Skeletal muscle cell (primary cell): Measurements from ENCODE around the gene NLE1.
"Not testable (repeated sequence)": the region's sequence is repeated elsewhere in the genome, so short reads cannot be mapped to it uniquely, and the experiment has no call there.

Experiments used
- DNase-seq: peaks from one replicate; pipeline ENCODE4 v3.0.0-alpha.2; 2010; ENCODE audit warnings: low read depth
- H3K4me3 ChIP-seq: 2 replicates; pipeline ENCODE4 v1.5.1; 2011; ENCODE audit warnings: low read depth, mild to moderate bottlenecking, control low read depth, low read length, moderate library complexity

Gene NLE1

DNA sequence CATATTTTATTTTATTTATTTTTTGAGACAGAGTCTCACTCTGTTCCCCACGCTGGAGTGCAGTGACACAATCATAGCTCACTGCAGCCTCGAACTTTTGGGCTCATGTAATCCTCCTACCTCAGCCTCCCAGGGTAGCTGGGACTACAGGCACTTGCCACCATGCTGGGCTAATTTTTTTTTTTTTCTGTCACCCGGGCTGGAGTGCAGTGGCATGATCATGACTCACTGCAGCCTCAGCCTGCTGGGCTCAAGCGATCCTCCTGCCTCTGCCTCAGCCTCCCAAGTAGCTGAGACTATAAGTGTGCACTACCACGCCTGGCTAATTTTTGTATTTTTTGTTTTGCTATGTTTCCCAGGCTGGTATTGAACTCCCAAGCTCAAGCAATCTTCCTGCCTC lies 22.6 kb upstream of the NLE1 start:
- no peak overlapping the region for H3K4me3 ChIP-seq
- DNase-seq = no peak

DNA sequence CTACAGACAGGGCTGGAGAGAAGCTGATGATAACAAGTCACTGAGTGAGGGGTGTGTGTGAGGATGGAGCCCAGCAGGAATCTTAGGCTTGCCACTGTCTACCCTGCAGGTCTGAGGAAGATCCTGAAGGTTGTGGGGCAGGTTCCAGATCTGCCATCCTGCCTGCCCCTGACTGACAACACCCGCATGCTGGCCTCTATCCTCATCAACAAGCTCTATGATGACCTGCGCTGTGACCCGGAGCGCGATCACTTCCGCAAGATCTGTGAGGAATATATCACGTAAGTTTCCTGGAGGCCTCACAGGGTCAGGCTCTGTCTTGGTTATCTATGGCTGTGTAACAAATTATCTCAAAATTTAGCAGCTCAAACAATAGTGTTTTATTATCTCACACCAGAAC lies 21.8 kb upstream of the NLE1 start:
- H3K4me3 ChIP-seq = no peak overlapping the region
- DNase-seq = no peak

DNA sequence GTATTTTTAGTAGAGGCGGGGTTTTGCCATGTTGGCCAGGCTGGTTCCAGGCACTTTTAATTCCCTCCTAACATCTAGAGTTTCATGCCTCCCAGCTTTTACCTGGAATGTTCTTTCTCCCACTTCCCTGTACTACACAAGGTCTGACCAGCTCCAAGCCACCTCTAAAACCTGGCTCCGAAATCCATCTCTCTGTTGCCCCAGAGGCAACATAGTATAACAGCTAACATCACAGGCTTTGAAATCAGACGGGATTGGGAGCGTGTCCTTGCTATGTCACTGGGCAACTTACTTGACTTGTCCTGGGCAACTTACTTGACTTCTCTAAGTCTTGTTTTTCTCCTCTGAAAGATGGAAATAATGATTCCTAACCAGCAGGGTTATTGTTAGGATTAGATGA lies 20.7 kb upstream of the NLE1 start:
- H3K4me3 ChIP-seq = no peak overlapping the region
- no peak for DNase-seq

DNA sequence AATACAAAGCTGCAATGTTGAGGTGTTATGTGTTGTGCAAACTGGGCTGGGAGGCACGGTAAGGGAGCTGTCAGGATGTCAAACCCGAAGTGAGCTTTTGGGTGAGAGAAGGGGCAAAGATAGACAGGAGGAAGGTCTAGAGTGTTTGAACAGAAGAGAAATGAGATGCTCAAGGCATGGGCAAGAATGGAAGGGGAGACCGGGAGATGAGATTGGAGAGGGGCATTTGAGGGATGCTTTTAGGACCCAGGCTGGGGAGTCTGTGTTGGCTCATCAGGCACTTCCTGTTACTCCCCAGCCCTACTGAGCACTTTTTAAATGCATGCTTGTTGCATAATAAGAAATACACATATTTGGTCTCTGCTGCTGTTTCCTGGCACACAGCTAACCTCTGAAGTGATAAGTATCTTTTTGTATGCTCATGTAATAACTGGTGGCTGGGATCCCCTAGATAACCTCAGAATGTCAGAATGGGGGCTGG lies 19.2 kb upstream of the NLE1 start:
- no peak overlapping the region for H3K4me3 ChIP-seq
- DNase-seq = no peak

DNA sequence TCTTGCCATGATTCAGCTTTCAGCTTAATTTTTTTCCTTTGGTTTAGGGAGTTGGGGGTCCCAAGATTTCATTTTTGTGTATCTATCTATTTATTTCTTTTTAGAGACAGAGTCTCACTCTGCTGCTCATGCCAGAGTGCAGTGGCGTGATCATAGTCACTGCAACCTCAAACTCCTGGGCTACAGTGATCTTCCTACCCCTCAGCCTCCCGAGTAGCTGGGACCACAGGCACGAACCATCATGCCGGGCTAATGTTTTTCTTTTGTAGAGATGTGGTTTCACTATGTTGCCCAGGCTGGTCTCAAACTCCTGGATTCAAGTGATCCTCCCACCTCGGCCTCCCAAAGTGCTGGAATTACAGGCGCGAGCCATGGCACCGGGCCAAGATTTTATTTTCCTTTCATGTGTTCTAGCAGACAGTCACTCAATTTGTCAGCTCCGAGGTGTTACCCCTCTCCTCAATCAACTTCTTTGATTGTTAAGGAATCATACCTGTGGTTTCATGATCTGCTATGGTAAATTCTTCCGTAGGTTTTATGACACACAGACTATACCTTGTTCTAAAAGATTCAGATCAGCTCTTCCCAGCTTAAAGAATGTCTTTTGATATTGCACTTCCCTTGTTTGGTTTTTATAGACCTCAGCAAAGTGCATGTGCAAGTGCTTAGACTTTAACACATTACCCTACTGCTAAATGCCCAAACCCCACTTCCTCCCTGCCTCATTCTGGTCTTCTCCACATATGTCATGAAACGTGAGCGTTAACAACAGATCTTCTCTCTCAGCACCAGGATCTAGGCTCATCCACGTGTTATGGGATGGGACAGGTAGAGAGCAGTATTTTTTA lies 18.5 kb upstream of the NLE1 start:
- no peak for DNase-seq
- no peak overlapping the region for H3K4me3 ChIP-seq

DNA sequence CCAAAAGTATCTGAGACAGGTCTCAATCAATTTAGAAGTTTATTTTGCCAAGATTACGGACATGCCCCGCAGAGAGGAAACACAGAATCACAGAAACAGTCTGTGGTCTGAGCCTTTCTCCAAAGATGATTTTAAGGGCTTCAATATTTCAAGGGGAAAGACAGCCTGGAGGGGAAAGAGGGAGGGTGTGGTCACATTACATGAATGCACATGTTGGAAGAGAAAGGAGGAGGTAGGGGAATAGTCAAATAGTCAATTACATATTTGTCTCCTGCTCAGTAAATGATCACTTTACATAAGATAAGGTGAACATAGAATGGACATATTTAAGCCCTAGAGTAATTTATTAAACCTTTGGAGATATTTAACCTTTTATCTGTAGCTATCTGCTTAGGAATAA lies 17.8 kb upstream of the NLE1 start:
- no peak for DNase-seq

DNA sequence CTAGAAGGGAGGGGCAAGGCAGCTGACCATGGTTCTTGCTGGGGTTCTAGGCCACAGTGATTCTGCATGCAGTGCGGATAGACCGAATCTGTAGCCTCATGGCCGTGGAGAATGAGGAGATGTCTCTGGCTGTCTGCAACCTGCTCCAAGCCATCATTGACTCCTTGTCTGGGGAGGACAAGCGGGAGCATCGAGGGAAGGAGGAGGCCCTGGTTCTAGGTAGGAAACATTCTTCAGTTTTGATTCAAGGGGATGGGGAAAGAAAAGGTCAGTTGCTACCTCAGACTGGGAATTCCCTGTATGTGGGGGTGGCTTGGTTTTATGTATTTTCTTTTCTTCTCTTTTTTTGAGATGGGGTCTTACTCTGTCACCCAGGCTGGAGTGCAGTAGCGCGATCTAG lies 13.1 kb upstream of the NLE1 start:
- H3K4me3 ChIP-seq = no peak overlapping the region
- DNase-seq = no peak

More for the DNA sequence above, 17.8 kb upstream of the NLE1 start:
- no peak overlapping the region for H3K4me3 ChIP-seq

DNA sequence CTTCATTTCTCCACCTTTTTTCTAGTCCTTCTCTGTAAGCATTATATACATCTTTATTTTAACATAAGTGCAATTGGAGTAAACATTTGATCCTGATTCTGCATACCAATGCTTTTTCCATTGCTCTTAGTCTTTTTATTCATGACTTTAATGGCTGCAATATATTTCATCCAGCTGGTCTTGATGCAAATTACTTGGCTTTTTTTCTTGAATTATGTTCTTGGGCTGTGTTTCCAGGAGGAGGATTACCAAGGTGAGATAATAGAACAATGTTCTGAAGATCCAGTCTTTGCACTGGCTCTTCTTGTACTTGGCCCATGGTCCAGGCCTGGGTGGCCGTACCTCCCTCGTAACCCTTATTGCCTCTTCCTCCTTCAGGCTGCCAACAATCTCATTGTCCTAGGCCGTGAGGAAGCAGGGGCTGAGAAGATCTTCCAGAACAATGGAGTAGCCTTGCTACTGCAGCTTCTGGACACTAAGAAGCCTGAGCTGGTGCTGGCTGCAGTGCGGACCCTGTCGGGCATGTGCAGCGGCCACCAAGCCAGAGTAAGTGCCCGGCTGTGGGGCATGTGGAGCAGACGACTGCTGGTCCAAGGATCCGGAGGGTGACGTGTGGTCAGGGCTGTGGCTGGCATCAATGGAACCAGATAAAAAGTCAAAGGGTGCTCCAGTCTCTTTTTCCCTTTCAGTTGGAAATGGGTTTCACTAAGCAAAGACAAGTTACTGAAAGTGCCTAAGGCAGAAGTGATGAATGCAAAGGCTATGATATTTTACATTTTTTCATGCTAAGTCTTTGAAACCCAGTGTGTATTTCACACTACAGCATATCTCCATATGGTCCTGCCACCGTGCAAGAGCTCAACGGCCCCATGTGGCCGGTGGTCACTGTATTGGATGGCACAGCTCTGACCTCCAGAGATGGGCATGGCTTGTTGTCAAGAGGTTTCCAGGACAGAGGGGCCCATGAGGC lies 12.4 kb upstream of the NLE1 start:
- no peak overlapping the region for H3K4me3 ChIP-seq
- no peak for DNase-seq

DNA sequence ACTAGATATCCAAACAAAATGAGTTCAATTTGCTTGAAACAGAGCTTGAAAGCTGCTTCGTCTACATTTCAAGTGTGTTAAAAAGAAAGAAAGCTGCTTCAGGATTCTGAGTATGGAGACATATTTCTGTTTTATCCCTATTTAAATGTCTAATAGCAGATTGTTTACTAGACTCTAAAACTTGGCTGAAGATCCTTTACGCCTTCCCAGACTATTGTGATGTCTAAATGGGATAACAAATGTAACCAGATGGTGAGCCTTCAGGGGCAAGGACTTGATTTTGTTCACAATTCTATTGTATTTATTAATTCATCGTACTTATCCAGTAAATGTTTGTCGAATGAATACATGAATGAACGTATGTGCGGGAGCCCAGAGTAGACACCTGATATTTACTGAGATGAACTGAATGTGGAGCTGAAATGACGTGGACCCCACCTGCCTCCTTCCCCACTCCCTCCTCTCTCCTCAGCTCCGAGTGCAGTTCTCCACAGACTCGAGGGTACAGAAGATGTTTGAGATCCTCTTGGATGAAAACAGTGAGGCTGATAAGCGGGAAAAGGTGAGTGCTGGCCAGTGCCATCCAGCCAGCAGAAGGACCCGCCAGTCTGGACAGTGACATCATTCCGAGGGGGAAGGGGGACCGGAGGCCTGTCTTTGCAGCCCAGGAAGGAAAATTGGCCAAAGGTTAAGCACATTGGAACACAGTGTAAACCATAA lies 10.5 kb upstream of the NLE1 start:
- no peak for DNase-seq
- no peak overlapping the region for H3K4me3 ChIP-seq

DNA sequence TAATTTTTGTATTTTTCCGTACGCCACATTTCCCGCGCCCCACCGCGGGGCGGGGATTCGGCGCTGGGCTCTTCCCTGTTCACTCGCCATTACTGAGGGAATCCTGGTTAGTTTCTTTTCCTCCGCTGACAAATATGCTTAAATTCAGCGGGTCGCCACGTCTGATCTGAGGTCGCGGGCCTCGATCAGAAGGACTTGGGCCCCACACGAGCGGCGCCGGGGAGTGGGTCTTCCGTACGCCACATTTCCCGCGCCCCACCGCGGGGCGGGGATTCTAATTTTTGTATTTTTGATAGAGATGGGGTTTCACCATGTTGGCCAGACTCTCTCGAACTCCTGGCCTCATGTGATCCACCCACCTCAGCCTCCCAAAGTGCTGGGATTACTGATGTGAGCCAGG lies 9.0 kb upstream of the NLE1 start:
- not testable (repeated sequence) for H3K4me3 ChIP-seq, DNase-seq

DNA sequence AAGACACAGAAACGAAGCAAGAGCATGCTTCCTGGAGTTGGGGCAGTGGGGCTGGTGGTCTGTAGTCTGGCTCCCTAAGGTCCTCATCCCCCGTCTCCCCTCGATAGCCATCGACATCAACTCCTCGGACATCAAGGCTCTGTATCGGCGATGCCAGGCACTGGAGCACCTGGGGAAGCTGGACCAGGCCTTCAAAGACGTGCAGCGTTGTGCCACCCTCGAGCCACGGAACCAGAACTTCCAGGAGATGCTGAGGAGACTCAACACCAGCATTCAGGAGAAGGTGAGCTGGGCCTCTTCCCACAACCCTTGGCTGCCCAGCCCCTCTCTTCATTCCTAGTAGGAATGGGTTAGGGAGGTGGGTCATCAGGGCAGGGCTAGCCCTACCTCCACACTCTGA lies 7.8 kb upstream of the NLE1 start:
- no peak overlapping the region for H3K4me3 ChIP-seq
- no peak for DNase-seq

DNA sequence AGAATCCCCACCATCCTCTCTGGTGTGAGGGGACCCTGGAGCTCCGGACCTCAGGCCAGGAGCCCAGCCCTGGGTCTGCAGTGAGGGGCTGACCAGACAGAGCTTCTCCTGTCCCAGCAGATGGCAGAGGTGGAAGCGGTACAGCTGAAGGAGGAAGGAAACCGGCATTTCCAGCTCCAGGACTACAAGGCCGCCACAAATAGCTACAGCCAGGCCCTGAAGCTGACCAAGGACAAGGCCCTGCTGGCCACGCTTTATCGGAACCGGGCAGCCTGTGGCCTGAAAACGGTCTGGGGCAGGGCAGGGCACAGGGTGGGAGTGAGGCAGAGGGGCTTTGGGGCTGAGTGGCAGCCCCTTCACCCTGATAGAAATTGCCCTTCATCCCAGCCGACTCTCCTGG lies 6.0 kb upstream of the NLE1 start:
- H3K4me3 ChIP-seq = no peak overlapping the region
- no peak for DNase-seq

DNA sequence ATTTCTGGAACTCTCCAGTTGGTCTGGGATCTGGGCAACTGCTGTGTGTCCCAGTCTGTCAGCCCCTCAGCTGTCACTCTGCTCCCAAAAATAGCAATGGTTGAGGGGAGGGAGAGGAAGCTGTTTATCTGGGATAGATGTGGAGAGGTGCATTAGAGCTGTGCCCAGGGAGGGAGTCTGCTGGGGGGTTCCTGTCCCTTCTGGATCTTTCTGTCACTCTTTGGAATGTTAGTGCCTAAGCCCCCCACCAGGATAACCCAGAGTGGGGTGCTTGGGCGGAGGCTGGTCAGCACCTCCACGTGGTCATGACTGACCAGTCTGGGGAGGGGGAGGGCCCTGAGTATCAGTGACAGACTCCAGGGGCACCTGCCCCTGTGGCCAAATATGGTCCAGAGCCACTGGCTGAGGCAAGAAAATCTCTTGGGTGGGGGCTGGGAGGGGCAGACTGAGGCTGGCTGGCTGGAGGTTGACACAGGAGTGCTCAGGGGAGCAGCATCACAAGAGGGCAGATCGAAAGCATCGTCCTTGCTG lies 5.3 kb upstream of the NLE1 start, which contains the start of gene UNC45B:
Gene UNC45B, plus strand, starts transcription at position 443 of the 531 bp plus-strand sequence. CDS start 447 bp downstream, outside the sequence.
- no peak for DNase-seq
- H3K4me3 ChIP-seq = no peak within 1 kb of the TSS

DNA sequence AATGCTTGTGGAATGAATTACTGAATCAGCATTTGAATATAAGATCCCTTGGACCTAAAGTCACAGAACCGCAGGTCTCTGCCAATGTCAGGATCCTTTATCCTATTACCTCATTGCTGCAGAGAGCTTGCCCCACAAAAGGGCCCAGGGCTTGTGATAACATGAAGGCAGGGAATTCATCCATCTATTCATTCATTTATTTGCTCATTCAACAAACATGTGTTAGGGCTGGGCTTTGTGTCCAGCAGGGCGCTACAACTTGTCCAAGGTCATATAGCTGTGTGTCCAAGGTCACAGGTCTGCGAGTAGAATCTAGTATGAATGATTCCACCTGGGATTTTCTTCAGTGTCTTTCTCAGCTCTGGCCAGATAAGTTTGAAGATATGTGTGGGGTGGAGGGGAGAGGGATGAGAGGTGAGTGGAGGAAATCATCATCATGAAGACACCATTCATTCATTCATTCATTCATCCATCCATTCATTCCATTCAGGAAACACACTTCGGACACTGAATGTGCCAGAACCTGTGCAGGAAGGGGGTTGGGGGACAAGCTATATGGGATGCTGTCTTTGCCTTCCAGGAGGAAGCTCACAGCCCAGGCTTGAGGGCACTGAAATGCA lies 4.2 kb upstream of the NLE1 start:
- no peak overlapping the region for H3K4me3 ChIP-seq
- DNase-seq = no peak

DNA sequence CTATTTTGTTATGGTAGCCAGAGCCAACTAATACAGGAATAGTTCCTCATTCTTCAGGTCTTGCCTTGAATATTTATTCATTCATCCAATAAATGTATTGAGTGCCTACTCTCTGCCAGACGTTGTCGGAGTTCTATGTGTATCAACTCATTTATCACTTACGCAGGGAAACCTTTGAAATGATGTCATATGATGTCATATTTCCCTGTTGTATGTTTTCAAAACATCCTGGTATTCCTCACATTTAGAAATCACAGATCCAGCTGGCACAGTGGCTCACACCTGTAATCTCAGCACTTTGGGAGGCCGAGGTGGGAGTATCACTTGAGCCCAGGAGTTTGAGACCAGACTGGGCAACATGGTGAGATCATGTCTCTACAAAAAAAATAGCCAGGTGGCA lies 2.7 kb upstream of the NLE1 start:
- DNase-seq = no peak
- no peak overlapping the region for H3K4me3 ChIP-seq

DNA sequence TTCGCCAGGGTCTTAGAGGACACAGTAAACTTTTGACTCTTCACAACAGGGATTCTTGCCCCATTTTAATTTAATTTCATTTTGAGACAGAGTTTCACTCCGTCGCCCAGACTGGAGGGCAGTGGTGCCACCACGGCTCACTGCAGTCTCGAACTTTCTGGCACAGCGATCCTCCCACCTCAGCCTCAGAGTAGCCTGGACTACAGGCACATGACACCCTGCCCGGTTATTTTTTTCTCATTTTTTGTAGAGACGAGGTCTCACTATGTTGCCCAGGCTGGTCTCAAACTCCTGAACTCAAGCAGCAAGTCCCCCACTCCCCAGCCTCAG lies 329 bp upstream of the NLE1 start:
- no peak for DNase-seq
- peak overlapping the region; percentile 85 for H3K4me3 ChIP-seq

DNA sequence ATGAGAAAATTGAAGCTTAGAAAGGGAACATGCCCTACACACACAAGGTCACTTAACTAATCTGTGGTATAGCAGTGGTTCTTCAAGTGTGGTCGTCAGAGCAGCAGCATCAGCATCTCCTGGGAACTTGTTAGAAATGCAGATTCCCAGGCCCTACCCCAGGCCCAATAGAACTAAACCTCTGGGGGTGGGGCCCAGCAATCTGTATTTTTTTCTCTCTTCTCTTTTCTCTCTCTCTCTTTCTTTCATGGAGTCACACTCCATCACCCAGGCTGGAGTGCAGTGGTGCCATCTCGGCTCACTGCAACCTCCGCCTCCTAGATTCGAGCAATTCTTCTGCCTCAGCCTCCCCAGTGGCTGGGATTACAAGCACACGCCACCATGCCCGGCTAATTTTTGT lies 3.9 kb downstream of the NLE1 start:
- no peak overlapping the region for H3K4me3 ChIP-seq
- no peak for DNase-seq

DNA sequence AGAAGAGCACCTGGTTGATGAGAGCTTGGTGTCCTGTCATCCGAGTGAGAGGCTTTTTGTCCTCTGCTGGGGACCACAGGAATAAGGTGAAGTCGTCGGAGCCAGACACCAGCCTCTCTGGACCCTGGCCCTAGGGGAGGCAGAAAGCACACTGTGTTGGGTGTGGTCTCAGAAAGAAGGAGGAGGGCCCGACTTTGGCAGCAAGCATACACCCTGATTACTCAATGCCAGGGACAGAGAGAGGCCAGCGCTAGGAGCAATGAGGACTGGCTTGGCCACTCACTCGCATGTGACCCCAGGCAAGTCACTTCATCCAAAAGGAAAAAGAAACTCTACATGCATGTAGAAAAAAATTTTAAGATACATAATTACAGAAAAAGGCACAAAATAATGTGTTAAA lies 6.8 kb downstream of the NLE1 start:
- no peak overlapping the region for H3K4me3 ChIP-seq
- no peak for DNase-seq
